Measurements from ENCODE around the gene CPNE5. TPM values are rescaled to one million over a fixed set of nuclear protein-coding genes. Genes with fewer than 3 reads are reported as not detected.

Gene CPNE5
- total RNA-seq, 3 donors from 2014 or later (not counting 1 experiment from before 2014, with no cell fraction given), result 1.2 to 8.5 (median 2.0) TPM

DNA sequence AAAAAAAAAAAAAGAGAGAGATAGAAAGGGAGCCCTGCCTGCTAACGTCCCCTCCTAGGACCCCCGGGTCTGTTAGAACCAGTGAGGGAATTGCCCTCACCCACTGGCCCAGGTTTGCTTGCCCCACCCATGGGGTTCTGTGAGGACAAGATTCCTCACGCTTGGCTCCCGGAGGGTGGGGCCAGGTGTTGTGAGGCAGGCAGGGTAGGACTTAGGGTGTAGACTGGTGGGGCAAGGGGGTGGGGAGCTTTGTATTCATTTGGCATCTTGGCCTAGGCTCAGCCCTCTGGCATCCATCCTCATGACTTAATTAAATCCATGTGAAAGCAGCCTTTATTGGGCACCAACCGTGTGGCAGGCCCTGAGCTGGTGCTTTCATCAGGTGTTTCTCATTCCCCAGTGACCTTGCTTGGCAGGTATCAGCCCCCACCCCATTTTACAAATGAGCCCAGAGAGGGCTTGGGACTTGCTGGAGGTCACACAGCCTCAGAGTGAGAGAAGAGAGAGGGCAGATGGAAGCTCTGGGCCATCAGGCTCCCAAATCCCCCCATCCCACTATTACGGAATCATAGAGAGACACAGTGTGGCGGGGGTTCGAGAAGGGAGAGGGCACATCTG, 122.7 kb downstream of the CPNE5 start:
- Histone ChIP-seq H3K27me3 (ENCODE audit: control insufficient read depth, insufficient read depth, low read length) (no peaks in the 10 kb centered on the region), H3K27ac (ENCODE audit: low read length) (no peak overlapping the region), H3K4me1 (ENCODE audit: control insufficient read depth, insufficient read depth, low read length) (peaks cover 7% of the 10 kb centered on the region), H3K36me3 (ENCODE audit: control insufficient read depth, insufficient read depth, low read length) (no peaks in the 10 kb centered on the region), H3K9me3 (ENCODE audit: control insufficient read depth, insufficient read depth, low read length) (no peaks in the 10 kb centered on the region), H3K4me3 (ENCODE audit: low read length) (no peak overlapping the region)
- H3K27me3 Mint-ChIP-seq (ENCODE audit: low read depth in 2 of 2), result peaks cover 0 to 2% of the 10 kb centered on the region in 2 donors
- H3K4me1 Mint-ChIP-seq, result no peaks in the 10 kb centered on the region
- DNase-seq (no peak), ATAC-seq (no peak)
- intact Hi-C loops (cut with micrococcal nuclease), result no loop called here
- TF ChIP-seq, protein P1, sequence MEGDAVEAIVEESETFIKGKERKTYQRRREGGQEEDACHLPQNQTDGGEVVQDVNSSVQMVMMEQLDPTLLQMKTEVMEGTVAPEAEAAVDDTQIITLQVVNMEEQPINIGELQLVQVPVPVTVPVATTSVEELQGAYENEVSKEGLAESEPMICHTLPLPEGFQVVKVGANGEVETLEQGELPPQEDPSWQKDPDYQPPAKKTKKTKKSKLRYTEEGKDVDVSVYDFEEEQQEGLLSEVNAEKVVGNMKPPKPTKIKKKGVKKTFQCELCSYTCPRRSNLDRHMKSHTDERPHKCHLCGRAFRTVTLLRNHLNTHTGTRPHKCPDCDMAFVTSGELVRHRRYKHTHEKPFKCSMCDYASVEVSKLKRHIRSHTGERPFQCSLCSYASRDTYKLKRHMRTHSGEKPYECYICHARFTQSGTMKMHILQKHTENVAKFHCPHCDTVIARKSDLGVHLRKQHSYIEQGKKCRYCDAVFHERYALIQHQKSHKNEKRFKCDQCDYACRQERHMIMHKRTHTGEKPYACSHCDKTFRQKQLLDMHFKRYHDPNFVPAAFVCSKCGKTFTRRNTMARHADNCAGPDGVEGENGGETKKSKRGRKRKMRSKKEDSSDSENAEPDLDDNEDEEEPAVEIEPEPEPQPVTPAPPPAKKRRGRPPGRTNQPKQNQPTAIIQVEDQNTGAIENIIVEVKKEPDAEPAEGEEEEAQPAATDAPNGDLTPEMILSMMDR (IDR thresholded peaks at IDR 0.05), result no peak
- no peak overlapping the region for H3K27ac Mint-ChIP-seq
- no peaks in the 10 kb centered on the region for H3K36me3 Mint-ChIP-seq
- 90% methylated on average over 8 of the region's 8 CpGs for WGBS (ENCODE audit: insufficient coverage)
- no peaks in the 10 kb centered on the region for H3K9me3 Mint-ChIP-seq
- no peak overlapping the region for H3K4me3 Mint-ChIP-seq

DNA sequence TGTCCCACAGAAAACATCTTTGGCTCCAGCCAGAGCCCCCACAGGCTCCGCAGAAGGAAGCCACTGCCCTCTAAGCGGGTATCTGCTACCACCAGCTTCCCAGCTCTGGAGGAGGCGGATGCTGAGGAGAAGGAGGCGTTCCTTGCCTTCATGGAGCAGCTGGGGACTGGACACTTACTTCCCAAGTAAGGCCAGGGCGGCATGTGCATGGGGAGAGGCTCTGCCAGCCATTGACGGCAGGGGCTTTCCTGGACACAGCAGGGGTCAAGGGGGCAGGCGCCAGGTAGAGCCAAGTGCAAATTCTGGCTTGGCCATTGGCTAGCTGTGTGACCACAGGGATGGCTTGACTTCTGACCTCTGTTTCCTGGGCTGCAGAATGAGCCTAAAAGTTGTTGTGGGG, 123.8 kb downstream of the CPNE5 start:
- no peak overlapping the region for H3K4me3 Mint-ChIP-seq
- ATAC-seq (no peak), DNase-seq (no peak)
- no peaks in the 10 kb centered on the region for H3K4me1 Mint-ChIP-seq
- Histone ChIP-seq H3K4me1 (ENCODE audit: control insufficient read depth, insufficient read depth, low read length) (peaks cover 7% of the 10 kb centered on the region), H3K4me3 (ENCODE audit: low read length) (no peak overlapping the region), H3K36me3 (ENCODE audit: control insufficient read depth, insufficient read depth, low read length) (no peaks in the 10 kb centered on the region), H3K27me3 (ENCODE audit: control insufficient read depth, insufficient read depth, low read length) (no peaks in the 10 kb centered on the region), H3K9me3 (ENCODE audit: control insufficient read depth, insufficient read depth, low read length) (no peaks in the 10 kb centered on the region), H3K27ac (ENCODE audit: low read length) (no peak overlapping the region)
- H3K27me3 Mint-ChIP-seq (ENCODE audit: low read depth in 2 of 2), result peaks cover 0 to 2% of the 10 kb centered on the region in 2 donors
- TF ChIP-seq, protein P1 (IDR thresholded peaks at IDR 0.05), result no peak
- intact Hi-C loops (cut with micrococcal nuclease), result no loop called here
- no peak overlapping the region for H3K27ac Mint-ChIP-seq
- 93% methylated on average over 7 of the region's 7 CpGs for WGBS (ENCODE audit: insufficient coverage)
- no peaks in the 10 kb centered on the region for H3K36me3 Mint-ChIP-seq
- H3K9me3 Mint-ChIP-seq, result no peaks in the 10 kb centered on the region

DNA sequence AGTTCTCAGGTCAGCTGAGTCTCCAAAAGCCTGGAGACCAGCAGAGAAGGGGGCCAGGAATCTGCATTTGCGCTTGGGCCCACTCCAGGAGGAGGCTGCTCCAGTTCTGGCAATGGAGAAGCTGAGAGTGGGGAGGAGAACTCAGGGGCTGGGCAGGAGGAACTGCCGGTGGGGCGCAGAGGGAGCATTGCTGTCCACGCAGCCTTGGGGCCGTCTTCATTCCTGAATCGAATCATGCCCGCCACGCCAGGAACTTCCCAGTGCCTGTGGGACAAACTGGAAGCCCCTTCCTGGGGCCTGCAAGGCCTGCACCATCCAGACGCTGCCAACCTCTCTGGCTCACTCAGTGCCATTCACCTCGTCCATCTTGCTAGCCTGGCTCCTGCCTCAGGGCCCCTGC, 124.7 kb downstream of the CPNE5 start:
- no peak overlapping the region for H3K27ac Mint-ChIP-seq
- intact Hi-C loops (cut with micrococcal nuclease), result no loop called here
- H3K4me3 Mint-ChIP-seq, result no peak overlapping the region

More for the DNA sequence above, 124.7 kb downstream of the CPNE5 start:
- DNase-seq, result no peak
- Mint-ChIP-seq H3K4me1 (no peaks in the 10 kb centered on the region), H3K36me3 (no peaks in the 10 kb centered on the region), H3K27me3 (ENCODE audit: low read depth in 2 of 2) (peaks cover 0 to 2% of the 10 kb centered on the region in 2 donors), H3K9me3 (no peaks in the 10 kb centered on the region)
- H3K4me1 ChIP-seq (ENCODE audit: control insufficient read depth, insufficient read depth, low read length), result no peaks in the 10 kb centered on the region
- H3K27ac ChIP-seq (ENCODE audit: low read length), result no peak overlapping the region
- H3K36me3 ChIP-seq (ENCODE audit: control insufficient read depth, insufficient read depth, low read length), result no peaks in the 10 kb centered on the region
- 89% methylated on average over 10 of the region's 10 CpGs for WGBS (ENCODE audit: insufficient coverage)
- ATAC-seq, result no peak
- TF ChIP-seq, protein P1 (IDR thresholded peaks at IDR 0.05), result no peak
- no peaks in the 10 kb centered on the region for H3K27me3 ChIP-seq (ENCODE audit: control insufficient read depth, insufficient read depth, low read length)
- no peaks in the 10 kb centered on the region for H3K9me3 ChIP-seq (ENCODE audit: control insufficient read depth, insufficient read depth, low read length)
- H3K4me3 ChIP-seq (ENCODE audit: low read length), result no peak overlapping the region

Measured in natural killer cell (primary cell).